NCI-H2227 treated with DMSO at 0.1 percent for 48 hours (cell line): Measurements from ENCODE around the gene HNRNPL.
"Not testable (repeated sequence)": the region's sequence is repeated elsewhere in the genome, so short reads cannot be mapped to it uniquely, and the experiment has no call there.

Experiments
- DNase-seq: peaks from one replicate; lab custom pipeline; 2025; lab: John Stamatoyannopoulos, UW

The HNRNPL gene

DNA sequence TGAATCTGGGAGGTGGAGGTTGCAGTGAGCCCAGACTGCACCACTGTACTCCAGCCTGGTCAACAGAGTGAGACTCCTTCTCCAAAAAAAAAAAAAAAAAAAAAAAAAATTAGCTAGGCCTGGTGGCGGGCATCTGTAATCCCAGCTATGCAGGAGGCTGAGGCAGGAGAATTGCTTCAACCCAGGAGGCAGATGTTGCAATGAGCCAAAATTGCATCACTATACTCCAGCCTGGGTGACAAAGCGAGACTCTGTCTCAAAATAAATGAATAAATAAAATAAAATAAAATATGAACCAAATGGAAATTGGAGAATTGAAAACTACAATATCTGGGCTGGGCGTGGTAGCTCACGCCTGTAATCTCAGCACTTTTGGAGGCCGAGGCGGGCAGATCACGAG, 20.6 kb downstream of the HNRNPL start:
- not testable (repeated sequence) for DNase-seq

DNA sequence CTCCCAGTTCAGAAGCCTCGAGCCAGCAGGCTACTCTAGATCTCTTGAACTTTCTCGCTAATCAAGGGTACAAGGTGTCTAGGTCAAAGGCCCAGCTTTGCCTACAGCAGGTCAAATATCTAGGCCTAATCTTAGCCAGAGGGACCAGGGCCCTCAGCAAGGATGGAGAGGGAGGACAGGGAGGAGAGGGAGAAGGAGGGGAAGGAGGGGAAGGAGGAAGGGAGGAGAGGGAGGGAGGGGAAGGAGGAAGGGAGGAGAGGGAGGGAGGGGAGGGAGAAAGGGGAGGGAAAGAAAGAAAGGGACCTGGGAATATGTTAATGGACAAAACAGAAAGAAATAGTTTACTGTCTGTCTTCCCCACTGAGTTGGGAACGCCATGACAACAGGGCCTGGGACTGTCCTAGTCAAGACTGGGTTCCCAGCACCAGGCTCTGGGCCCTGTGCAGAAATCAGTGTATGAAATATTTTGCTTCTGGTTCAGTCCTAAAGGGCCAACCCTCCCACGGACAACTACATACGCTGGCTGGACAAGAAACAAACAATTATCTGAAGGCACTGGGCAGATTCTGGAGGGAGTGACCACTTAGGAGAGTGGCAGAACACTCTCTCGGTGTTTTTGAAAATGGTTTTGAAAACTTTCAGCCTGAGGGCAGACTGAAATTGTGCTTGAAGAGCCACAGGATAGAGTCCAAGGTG, 22.8 kb downstream of the HNRNPL start:
- no peak for DNase-seq

DNA sequence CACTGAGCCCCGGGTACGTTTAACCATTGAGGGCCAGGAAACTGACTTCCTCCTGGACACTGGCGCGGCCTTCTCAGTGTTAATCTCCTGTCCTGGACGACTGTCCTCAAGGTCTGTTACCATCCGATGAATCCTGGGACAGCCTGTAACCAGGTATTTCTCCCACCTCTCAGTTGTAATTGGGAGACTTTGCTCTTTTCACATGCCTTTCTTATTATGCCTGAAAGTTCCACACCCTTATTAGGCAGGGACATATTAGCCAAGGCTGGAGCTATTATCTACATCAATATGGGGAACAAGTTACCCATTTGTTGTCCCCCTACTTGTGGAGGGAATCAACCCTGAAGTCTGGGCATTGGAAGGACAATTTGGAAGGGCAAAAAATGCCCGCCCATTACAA, 23.9 kb downstream of the HNRNPL start:
- not testable (repeated sequence) for DNase-seq

- not testable (repeated sequence) for DNase-seq
Observed at GRCh38 chr19:38821230-38821825, 28.5 kb downstream of the HNRNPL start.

DNA sequence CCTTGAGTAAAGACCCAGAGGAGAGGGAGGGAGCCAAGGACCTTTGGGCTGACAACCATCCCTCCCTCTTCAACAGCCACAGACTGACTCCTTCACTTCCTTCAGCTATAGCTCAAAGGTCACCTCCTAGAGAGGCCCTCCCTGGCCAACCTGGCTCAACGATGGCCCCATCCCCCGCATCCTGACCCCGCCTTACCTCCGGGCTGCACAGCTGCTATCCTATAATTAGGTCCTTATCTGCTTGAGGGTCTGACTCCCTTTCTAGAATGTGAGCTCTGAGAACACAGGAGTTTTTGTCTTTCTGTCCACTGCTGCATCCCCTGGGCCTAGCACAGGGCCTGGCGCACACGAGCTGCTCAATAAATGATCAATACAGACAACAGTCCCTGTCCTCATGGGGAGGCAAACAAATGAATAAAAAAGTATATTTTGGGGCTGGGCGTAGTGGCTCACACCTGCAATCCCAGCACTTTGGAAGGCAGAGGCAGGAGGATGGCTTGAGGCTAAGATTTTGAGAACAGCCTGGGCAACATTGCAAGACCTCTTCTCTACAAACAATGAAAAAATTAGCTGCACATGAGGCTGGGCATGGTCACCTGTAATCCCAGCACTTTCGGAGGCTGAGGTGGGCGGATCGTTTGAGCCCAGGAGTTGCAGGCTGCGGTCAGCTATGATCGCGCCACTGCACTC, 30.4 kb downstream of the HNRNPL start:
- peak; percentile 88 for DNase-seq

- DNase-seq: no peak
Observed at GRCh38 chr19:38817081-38817480, 32.7 kb downstream of the HNRNPL start.

DNA sequence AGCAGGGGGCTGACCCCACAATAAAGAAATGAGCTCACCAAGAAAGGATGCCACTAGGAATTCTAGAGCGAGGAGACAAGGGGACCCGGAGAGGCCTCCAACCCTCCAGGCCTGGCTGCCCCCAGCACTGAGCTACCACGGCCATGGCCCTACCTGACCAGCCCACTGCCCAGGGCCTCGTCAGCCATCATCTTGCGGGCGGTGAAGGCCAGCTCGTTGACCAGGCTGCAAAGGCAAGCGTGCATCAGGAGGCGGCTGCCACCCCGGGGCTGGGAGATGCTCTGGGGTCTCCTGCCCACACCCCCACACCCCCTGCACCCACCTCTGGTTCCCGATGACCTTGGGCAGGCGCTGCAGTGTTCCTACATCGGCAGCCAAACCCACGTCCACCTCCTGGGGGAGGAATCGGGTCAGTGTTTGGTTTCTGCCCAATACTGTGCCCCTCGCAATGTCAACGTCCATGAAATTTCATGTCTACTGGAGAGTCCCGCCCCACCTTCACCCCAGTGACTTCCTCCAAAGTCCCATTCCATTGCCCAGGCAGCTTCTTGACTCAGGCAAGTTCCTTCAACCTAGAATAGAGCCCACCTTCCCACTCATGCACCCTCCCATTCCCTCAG, 33.5 kb downstream of the HNRNPL start:
- no peak for DNase-seq

DNA sequence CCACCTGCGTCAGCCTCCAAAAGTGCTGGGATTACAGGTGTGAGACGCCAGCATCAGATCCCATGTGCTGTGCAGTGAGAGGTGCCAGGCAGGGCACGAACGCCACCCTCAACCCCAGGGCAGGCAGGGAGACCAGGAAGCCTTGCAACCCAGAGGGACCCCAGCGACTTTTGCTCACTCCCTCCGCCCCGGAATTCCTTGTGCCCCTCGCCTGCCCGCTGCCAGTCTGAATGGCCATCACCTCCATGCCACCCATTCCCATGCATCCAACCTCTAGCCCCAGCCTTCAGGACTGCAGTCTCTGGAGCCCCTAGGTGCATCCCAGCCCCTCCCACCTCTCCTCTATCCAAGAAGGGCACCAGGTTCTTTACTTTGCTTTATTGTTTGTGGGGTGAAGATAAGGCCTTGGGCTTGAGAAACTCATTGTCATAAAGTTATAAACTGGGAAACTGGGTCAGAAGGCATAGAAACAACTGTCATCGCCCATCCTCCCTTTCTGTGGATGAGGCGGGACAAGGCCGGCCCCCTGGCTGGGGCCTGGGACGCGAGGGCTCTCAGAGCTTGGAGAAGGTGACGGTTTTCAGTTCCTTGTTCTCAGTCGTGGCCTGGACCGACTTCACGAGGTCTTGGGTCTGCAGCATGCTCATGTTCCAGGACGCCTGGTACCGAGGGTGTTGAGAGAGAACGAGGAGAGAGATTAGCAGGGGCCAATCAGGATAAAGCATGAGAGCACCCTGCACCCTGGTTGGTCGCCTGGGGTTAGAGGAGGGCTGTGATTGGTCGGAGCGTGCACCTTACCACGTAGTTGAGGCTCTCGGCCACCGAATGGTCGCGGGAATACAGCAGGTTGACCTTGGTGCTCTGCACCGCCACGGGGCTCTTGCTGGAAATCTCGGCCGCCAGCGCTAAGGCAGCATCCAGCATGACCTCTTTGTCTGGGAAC, 34.5 kb downstream of the HNRNPL start:
- DNase-seq: no peak

DNA sequence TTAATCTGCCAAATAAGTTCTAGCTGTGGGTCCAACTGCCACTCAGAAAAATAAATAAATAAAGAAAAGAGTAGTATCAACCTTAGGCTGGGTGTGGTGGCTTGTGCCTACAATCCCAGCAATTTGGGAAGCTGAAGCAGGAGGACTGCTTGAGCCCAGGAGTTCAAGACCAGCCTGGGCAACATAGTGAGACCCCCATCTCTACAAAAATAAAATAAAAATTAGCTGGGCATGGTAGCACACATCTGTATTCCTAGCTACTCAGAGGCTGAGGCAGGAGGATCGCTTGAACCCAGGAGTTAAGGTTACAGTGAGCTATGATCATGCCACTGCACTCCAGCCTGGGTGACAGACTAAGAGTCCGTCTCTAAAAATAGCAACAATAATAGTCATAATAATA, 35.9 kb downstream of the HNRNPL start:
- DNase-seq: not testable (repeated sequence)

GRCh38 chr19:38813323-38813722, 36.5 kb downstream of the HNRNPL start:
- DNase-seq: no peak

DNA sequence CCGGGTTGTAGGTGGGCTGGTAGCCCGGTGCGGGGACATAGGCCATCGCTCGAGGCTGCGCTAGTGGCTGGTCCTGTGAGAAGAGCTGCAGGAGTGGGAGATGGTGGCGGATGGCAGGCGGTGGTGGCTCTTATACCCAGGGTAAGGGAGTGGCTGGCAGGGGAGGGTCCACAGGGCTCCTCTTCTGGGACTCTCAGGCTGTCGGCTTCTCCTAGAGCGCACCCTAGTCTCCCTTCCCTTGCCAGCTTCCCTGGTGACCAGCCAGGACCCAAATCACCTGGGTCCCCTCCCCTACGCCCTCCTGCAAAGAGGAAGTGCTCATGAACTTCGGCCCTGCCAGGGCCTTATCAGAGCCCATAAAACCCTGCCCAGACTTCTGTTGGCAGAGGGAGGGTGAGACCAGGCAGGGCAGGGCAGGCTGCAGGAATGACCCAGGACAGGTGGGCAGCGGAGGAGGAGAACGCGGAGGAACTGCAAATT, 36.9 kb downstream of the HNRNPL start, which contains the start of gene LGALS4:
Gene LGALS4, minus strand, starts transcription at position 105 of the 480 bp plus-strand sequence. Its CDS starts 59 bp downstream, at position 46.
- DNase-seq: no peak

GRCh38 chr19:38812009-38812840, 37.6 kb downstream of the HNRNPL start:
- DNase-seq: no peak

- DNase-seq: no peak
Observed at GRCh38 chr19:38809592-38810252, 40.1 kb downstream of the HNRNPL start.

DNA sequence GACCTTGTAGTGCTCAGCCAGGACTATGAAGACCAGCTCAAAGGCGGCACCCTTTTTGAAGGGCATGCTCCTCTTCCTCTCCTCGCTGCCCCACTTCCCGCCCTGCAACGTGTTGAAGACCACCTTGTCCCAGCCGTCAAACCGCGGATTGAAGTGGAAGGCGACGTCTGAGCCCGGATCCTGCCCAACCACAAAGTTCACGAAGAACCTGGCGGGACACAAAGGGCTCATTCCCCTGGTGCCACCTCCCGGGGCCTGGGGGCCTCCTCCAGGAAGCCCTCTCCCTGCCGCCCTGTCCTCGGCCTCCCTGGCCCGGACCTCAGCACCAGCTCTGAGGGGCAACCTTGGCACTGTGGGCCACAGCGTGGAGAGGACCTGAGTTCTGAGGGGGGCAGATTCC, 41.0 kb downstream of the HNRNPL start:
- DNase-seq: no peak

GRCh38 chr19:38807374-38808098, 42.2 kb downstream of the HNRNPL start:
- not testable (repeated sequence) for DNase-seq

GRCh38 chr19:38806371-38806770, 43.4 kb downstream of the HNRNPL start:
- no peak for DNase-seq

- DNase-seq: no peak
Observed at GRCh38 chr19:38805180-38805579, 44.6 kb downstream of the HNRNPL start.

DNA sequence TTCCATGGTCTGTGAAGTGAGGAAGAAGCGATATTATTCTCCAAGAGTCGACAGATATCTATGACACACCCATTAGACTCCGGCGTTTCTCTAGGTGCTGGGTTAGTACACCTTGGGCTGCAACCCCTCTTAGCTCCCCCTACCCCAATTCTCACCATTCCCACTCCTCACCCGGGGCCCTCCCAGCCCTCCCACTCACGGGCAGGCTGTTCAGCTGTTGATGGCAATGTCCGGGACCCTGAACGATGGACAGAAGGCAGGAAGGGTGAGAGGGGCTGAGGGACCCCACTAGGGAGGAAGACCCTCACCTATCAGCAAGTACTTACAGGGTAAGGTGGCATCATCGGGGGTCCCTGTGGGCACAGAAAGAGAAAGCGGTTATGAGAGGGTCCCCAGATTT, 46.2 kb downstream of the HNRNPL start:
- DNase-seq: no peak
